Stomach smooth muscle (tissue), 2 donors: ENCODE data around the gene SCGB1D2.

ENCODE experiments used
- H3K27ac ChIP-seq: one replicate; pipeline ENCODE4 v1.7.0; 2013; ENCODE audit warnings: mild to moderate bottlenecking, low read length, inconsistent platforms
- H3K27me3 ChIP-seq, 2 donors: one replicate each; pipeline ENCODE4 v1.7.0; 2013; ENCODE audit warnings: low read length in 2 of 2; ENCODE audit not compliant: insufficient read depth in 2 of 2, control insufficient read depth in 1 of 2
- H3K36me3 ChIP-seq, 2 donors: one replicate each; pipeline ENCODE4 v1.7.0; 2013; ENCODE audit warnings: low read length in 2 of 2; ENCODE audit not compliant: control insufficient read depth in 2 of 2, insufficient read depth in 2 of 2
- H3K4me1 ChIP-seq: one replicate; pipeline ENCODE4 v1.7.0; 2013; ENCODE audit warnings: low read length; ENCODE audit not compliant: control insufficient read depth, insufficient read depth
- H3K4me3 ChIP-seq, 2 donors: one replicate each; pipeline ENCODE4 v1.7.0; 2013; ENCODE audit warnings: low read length in 2 of 2
- H3K9ac ChIP-seq, 2 donors: one replicate each; pipeline ENCODE4 v1.7.0; 2013; ENCODE audit warnings: low read length in 2 of 2, mild to moderate bottlenecking in 1 of 2
- H3K9me3 ChIP-seq, 2 donors: one replicate each; pipeline ENCODE4 v1.7.0; 2013; ENCODE audit warnings: low read length in 2 of 2; ENCODE audit not compliant: control insufficient read depth in 2 of 2
- donor health status: healthy.
- donor health status: Pancreatic carcinoma.

SCGB1D2 gene

GRCh38 chr11:62217191-62217748 is 24.8 kb upstream of the SCGB1D2 start:
- no peaks in the 10 kb centered on the region for H3K27me3 ChIP-seq
- no peak overlapping the region for H3K4me3 ChIP-seq
- H3K9me3 ChIP-seq, result peaks cover 4 to 6% of the 10 kb centered on the region in 2 donors
- no peaks in the 10 kb centered on the region for H3K4me1 ChIP-seq
- H3K27ac ChIP-seq, result no peak overlapping the region
- H3K9ac ChIP-seq, result no peak overlapping the region
- no peaks in the 10 kb centered on the region for H3K36me3 ChIP-seq

- no peak overlapping the region for H3K4me3 ChIP-seq
These were observed 20.5 kb upstream of the SCGB1D2 start for GRCh38 chr11:62221498-62221897.

GRCh38 chr11:62223095-62223494 is 18.9 kb upstream of the SCGB1D2 start:
- H3K27ac ChIP-seq, result no peak overlapping the region
- H3K36me3 ChIP-seq, result no peaks in the 10 kb centered on the region
- H3K4me3 ChIP-seq, result no peak overlapping the region
- peaks cover 16% of the 10 kb centered on the region in 2 donors for H3K9me3 ChIP-seq
- H3K9ac ChIP-seq, result no peak overlapping the region
- H3K4me1 ChIP-seq, result no peaks in the 10 kb centered on the region
- H3K27me3 ChIP-seq, result no peaks in the 10 kb centered on the region

More at GRCh38 chr11:62221498-62221897, 20.5 kb upstream of the SCGB1D2 start:
- Histone ChIP-seq H3K4me1 (no peaks in the 10 kb centered on the region), H3K27ac (no peak overlapping the region), H3K27me3 (no peaks in the 10 kb centered on the region), H3K9ac (no peak overlapping the region), H3K36me3 (no peaks in the 10 kb centered on the region), H3K9me3 (peaks cover 16% of the 10 kb centered on the region in 2 donors)

- no peak overlapping the region for H3K4me3 ChIP-seq
- no peaks in the 10 kb centered on the region for H3K4me1 ChIP-seq
- H3K9ac ChIP-seq, result no peak overlapping the region
- peaks cover 3 to 10% of the 10 kb centered on the region in 2 donors for H3K27me3 ChIP-seq
- no peaks in the 10 kb centered on the region for H3K9me3 ChIP-seq
- H3K36me3 ChIP-seq, result no peaks in the 10 kb centered on the region
- H3K27ac ChIP-seq, result no peak overlapping the region
These were observed 8.3 kb upstream of the SCGB1D2 start for GRCh38 chr11:62233730-62234129.

GRCh38 chr11:62236187-62236586 is 5.9 kb upstream of the SCGB1D2 start:
- no peak overlapping the region for H3K4me3 ChIP-seq
- H3K27me3 ChIP-seq, result peaks cover 3 to 12% of the 10 kb centered on the region in 2 donors
- no peaks in the 10 kb centered on the region for H3K9me3 ChIP-seq
- no peaks in the 10 kb centered on the region for H3K4me1 ChIP-seq
- H3K9ac ChIP-seq, result no peak overlapping the region
- H3K27ac ChIP-seq, result no peak overlapping the region
- no peaks in the 10 kb centered on the region for H3K36me3 ChIP-seq

- peaks cover 6 to 10% of the 10 kb centered on the region in 2 donors for H3K27me3 ChIP-seq
- H3K36me3 ChIP-seq, result no peaks in the 10 kb centered on the region
- H3K9me3 ChIP-seq, result no peaks in the 10 kb centered on the region
- H3K4me3 ChIP-seq, result no peak overlapping the region
- no peak overlapping the region for H3K27ac ChIP-seq
- no peaks in the 10 kb centered on the region for H3K4me1 ChIP-seq
- no peak overlapping the region for H3K9ac ChIP-seq
These were observed 4.5 kb upstream of the SCGB1D2 start for GRCh38 chr11:62237499-62237898.

GRCh38 chr11:62238151-62238550 is 3.9 kb upstream of the SCGB1D2 start:
- Histone ChIP-seq H3K9ac (no peak overlapping the region), H3K27me3 (peaks cover 6 to 9% of the 10 kb centered on the region in 2 donors), H3K9me3 (no peaks in the 10 kb centered on the region), H3K36me3 (no peaks in the 10 kb centered on the region), H3K4me1 (no peaks in the 10 kb centered on the region), H3K4me3 (no peak overlapping the region), H3K27ac (no peak overlapping the region)

- no peaks in the 10 kb centered on the region for H3K36me3 ChIP-seq
- H3K9ac ChIP-seq, result no peak overlapping the region
- H3K9me3 ChIP-seq, result no peaks in the 10 kb centered on the region
- no peak overlapping the region for H3K4me3 ChIP-seq
- no peak overlapping the region for H3K27ac ChIP-seq
- peaks cover 6 to 9% of the 10 kb centered on the region in 2 donors for H3K27me3 ChIP-seq
- no peaks in the 10 kb centered on the region for H3K4me1 ChIP-seq
These were observed 944 bp upstream of the SCGB1D2 start for GRCh38 chr11:62241095-62241494.

- Histone ChIP-seq H3K9me3 (peaks cover 0 to under 1% of the 10 kb centered on the region in 2 donors), H3K27ac (no peak overlapping the region), H3K36me3 (no peaks in the 10 kb centered on the region), H3K27me3 (peaks cover 0 to 2% of the 10 kb centered on the region in 2 donors), H3K9ac (no peak overlapping the region), H3K4me3 (no peak overlapping the region), H3K4me1 (no peaks in the 10 kb centered on the region)
These were observed 3.3 kb downstream of the SCGB1D2 start for GRCh38 chr11:62245271-62245753.

GRCh38 chr11:62251698-62252097 is 9.7 kb downstream of the SCGB1D2 start:
- H3K9me3 ChIP-seq, result peaks cover 17 to 24% of the 10 kb centered on the region in 2 donors
- H3K4me1 ChIP-seq, result no peaks in the 10 kb centered on the region
- H3K4me3 ChIP-seq, result no peak overlapping the region
- H3K9ac ChIP-seq, result no peak overlapping the region
- H3K36me3 ChIP-seq, result no peaks in the 10 kb centered on the region
- no peak overlapping the region for H3K27ac ChIP-seq
- no peaks in the 10 kb centered on the region for H3K27me3 ChIP-seq

GRCh38 chr11:62253999-62254542 is 12.0 kb downstream of the SCGB1D2 start:
- no peak overlapping the region for H3K9ac ChIP-seq
- H3K27ac ChIP-seq, result no peak overlapping the region
- no peaks in the 10 kb centered on the region for H3K27me3 ChIP-seq
- H3K9me3 ChIP-seq, result peaks cover 17 to 26% of the 10 kb centered on the region in 2 donors
- H3K4me1 ChIP-seq, result no peaks in the 10 kb centered on the region
- no peaks in the 10 kb centered on the region for H3K36me3 ChIP-seq
- no peak overlapping the region for H3K4me3 ChIP-seq
